BLaER1 (cell line): Measurements from ENCODE around the gene PARP12.

ENCODE experiments used
- H3K27ac ChIP-seq: shearing (Covaris generic); formaldehyde crosslinking; 2 replicates; pipeline ENCODE4 v1.8.1; 2022
- H3K27me3 ChIP-seq: shearing (Covaris generic); formaldehyde crosslinking; 2 replicates; pipeline ENCODE4 v1.8.1; 2022
- H3K36me3 ChIP-seq: shearing (Covaris generic); formaldehyde crosslinking; 2 replicates; pipeline ENCODE4 v1.8.1; 2022
- H3K4me1 ChIP-seq: shearing (Covaris generic); formaldehyde crosslinking; 2 replicates; pipeline ENCODE4 v1.8.1; 2022
- H3K4me2 ChIP-seq: shearing (Covaris generic); formaldehyde crosslinking; 2 replicates; pipeline ENCODE4 v1.8.1; 2022
- H3K4me3 ChIP-seq: shearing (Covaris generic); formaldehyde crosslinking; 2 replicates; pipeline ENCODE4 v1.8.1; 2022
- H3K9ac ChIP-seq: shearing (Covaris generic); formaldehyde crosslinking; 2 replicates; pipeline ENCODE4 v1.8.1; 2022
- H3K9me3 ChIP-seq: shearing (Covaris generic); formaldehyde crosslinking; 2 replicates; pipeline ENCODE4 v1.8.1; 2022
- H4K20me1 ChIP-seq: shearing (Covaris generic); formaldehyde crosslinking; 2 replicates; pipeline ENCODE4 v1.8.1; 2022
- Cebpa-rat ChIP-seq: shearing (Covaris generic); IDR thresholded peaks from 2 replicates; pipeline ENCODE4 v1.8.1; 2022

PARP12 gene

GRCh38 chr7:139976055-139976837 is 86.5 kb downstream of the PARP12 start:
- H3K9me3 ChIP-seq = peaks cover 11% of the 10 kb centered on the region; the same call in 1 of the 2 replicates
- peak overlapping the region; percentile 36 for H3K27ac ChIP-seq
- no peaks in the 10 kb centered on the region for H3K27me3 ChIP-seq
- peaks cover 37% of the 10 kb centered on the region for H3K4me1 ChIP-seq
- no peaks in the 10 kb centered on the region for H4K20me1 ChIP-seq
- no peak overlapping the region for H3K9ac ChIP-seq
- H3K4me3 ChIP-seq = peak overlapping the region; percentile 43
- peak overlapping the region; percentile 68 for H3K4me2 ChIP-seq
- no peaks in the 10 kb centered on the region for H3K36me3 ChIP-seq
- no peak for TF ChIP-seq Cebpa-rat

- no peak for TF ChIP-seq Cebpa-rat
- H3K36me3 ChIP-seq = no peaks in the 10 kb centered on the region
- H4K20me1 ChIP-seq = no peaks in the 10 kb centered on the region
- no peak overlapping the region for H3K4me2 ChIP-seq
- H3K27me3 ChIP-seq = no peaks in the 10 kb centered on the region
- peaks cover 11% of the 10 kb centered on the region; the same call in 1 of the 2 replicates for H3K9me3 ChIP-seq
- no peak overlapping the region for H3K4me3 ChIP-seq
- H3K4me1 ChIP-seq = peaks cover 24% of the 10 kb centered on the region
- H3K9ac ChIP-seq = no peak overlapping the region
- H3K27ac ChIP-seq = no peak overlapping the region
Measured at GRCh38 chr7:139974179-139974811, 88.5 kb downstream of the PARP12 start.
